GM10847 (cell line): Measurements from ENCODE around the gene KCNE1.

Experiments
- POLR2A ChIP-seq: IDR thresholded peaks from 2 replicates; pipeline ENCODE4 v1.6.1; 2011; ENCODE audit not compliant: insufficient read length; ENCODE audit errors: extremely low read depth

The KCNE1 gene

DNA sequence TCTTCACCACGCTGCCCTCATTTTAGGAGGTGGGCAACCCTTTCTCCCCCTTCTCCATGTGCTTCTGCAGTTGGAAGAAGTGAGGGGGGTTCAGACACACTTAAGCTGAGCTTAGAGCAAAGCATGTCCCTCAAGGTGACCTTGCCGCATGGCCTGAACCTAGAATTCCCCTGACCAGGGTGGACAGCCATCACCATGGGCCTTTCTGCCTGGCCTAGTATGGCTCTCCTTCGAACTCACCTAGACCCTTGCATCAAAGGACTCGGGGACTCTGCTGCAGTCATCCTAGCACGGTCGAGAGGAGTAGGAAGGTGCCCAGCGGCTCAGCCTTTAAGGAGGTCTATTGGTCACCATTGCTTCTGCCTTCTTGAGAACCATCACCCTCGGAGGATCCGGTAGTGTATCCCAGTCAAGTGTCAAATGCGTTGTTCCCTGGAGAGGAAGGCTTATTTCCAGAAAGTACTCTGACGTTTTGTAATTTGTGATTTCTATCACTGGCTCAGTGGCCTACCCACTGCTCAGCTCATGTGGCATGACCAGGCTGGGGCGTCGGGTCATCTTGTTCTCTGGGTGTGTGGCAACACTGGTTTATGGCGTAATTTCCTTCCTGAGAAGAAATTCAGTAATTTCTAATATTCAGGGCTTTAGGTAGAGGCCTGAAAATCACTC, at the start of gene KCNE1:
TSS of gene KCNE1 (minus strand) at position 424 of the 669 bp plus-strand sequence. CDS start 62,576 bp downstream, outside the sequence.
- TF ChIP-seq POLR2A = no peak

DNA sequence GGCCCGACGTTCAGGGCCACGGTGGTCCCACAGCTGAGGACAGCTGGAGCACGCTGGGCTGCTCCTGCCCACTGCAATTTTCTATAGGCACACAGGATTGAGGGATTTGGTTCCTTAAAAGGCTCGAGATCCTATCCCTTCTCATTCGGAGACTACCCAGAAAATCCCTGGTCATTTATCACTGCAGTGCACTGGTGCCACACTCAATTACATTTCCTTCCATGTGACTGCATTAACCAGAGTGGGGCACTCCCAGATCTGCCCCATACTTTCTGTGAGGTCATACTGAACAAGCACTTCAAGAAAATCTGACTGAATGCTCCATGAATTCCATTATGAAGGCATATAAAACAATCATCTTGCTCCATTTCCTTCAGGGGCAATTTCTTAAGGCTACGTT, 49.8 kb upstream of the KCNE1 start:
- no peak for TF ChIP-seq POLR2A

DNA sequence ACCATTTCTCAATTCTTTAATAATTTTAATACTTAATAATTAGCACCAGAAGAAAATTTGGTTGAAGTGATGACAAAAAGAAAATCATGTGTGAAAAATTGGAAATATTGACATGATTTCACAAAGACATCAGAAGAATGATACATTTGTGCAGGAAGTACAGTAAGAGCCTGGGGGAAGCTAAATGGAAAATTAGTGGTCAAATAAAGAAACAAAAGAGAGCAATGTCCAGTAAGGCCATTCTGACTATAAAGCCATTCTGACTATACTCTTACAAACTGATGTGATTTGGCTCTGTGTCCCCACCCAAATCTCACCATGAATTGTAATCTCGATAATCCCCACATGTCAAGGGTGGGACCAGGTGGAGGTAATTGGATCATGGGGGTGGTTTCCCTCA, 48.6 kb upstream of the KCNE1 start:
- TF ChIP-seq POLR2A = no peak

DNA sequence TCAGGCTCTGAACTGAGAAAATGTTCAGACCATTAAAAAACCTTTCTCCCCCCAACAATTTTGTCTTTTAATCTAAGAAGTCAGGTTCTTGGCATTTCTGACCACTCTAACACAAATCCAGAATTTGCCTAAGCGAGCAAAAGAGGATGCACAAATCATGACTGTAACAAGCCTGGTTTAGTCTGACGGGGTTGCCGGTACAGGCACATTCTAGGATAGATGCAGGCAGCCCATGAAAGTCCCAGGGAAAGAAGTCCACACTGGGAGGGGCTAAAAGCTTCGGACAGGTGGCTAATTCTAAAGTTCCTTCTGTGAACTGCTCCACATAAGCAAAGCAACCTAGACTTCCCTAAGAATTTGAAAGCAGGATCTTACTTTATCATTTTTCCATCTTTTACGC, 48.0 kb upstream of the KCNE1 start:
- TF ChIP-seq POLR2A = no peak

DNA sequence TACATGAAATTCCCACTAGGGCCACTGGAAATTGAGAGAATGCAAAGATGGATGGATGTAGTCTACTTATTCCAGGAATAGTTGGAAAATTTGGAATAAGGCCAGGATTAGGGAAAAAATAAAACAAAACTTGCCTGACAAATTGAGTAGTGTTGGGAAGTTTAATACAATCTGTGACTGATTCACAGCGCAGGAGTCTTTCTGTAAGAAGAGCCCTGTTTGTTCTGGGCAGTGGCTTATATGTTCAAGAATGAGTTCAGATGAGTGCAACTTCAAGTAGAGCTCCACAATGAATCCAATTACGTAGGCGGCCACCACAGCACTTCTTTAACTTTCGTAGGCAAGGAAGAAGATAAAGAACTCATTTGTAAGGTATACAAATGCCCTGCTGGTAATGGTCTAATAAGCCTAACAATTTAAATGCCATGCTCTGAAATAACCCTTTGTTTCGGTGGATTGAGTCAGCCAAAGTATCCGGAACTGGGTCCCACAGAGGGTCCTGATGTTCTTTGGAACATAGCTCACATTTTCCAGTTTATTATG, 47.1 kb upstream of the KCNE1 start:
- TF ChIP-seq POLR2A = no peak

DNA sequence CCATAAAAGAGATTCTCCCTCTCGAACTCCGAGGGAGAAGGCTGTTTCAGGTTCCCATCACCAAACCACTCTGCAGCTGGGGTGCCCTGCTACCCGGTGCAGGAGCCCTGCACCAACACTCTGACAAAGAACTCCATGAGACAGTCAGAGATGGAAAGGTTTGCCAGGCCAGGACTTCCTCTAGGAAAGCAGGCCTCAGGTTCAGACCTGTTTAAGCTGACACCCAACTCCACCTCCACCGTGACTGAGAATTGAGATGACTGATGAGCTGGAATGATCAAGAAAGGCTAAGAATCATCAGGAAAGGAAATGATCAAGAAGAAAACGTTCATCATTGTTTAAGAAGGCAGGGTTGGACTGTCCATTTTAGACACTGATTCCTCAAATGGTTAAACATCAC, 46.2 kb upstream of the KCNE1 start:
- no peak for TF ChIP-seq POLR2A

DNA sequence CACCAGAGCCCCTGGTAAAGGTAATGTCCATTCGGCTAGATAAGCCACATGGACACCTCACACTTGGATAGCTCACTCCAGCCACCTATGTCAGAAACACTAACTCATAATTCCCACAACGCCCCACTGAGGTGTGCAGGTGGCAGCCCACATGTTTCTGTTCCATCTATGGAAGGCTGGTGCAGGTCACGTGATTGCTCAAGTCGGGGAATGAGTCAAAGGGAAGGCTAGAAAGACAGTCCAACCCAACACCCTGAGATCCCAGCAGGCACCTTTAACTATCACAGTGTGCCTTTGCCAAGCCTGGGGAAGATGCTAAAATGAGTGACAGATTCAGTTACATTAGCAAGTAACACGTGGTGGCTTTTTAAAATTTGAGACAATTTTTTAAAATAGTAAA, 45.3 kb upstream of the KCNE1 start:
- TF ChIP-seq POLR2A = no peak

DNA sequence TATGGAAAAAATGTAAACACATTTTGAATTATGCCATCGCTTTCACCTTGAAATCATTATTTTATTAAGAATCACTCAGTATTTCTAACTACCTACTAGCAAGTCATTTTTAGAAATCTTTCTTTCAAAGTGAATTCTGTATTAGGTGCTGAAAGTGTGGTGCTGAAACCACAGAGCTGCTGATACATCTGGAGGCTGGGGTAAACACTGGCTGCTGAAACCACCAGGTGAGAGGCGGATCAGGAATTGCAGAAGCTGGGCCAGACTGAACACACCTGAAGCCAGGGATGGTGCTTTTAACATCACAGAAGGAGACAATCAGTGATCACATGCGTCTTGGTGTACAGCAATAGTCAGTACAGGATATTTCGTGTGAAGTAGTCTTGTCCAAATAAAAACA, 42.2 kb upstream of the KCNE1 start:
- no peak for TF ChIP-seq POLR2A

DNA sequence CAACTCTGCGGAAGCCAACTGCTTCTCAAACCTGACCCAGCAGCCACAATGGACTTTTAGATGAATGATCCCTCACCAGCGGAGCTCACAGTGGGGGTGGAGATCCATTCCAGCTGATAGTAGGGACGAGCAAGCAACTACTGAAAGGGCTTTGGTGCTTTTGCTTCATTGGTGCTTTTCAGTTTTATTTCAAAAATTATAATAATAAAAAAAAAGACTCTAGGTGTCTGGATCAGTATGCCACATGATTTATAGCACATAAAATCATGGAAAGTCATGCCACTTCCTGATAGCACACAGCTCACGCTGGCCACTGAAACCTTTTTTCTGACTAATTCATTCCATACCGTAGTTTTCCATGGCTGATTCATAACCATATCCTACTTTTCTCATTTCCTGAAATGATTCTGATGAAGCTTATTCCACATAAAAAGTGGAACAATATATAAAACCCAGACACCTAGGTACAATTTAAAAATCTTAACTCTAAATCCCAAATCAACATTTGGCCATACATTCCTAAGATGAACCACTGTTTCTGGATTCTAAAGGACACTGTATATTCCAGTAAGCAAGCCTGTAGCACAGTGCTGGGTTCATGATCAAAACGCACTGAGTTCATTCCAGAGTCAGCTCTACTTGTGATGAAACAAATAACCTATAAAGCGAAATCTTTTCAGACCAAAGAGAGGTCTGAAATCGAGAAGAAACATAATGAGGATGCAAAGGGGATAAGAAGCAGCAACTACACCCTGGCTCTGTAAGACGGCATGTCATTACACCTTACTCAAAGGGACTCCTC, 41.3 kb upstream of the KCNE1 start:
- no peak for TF ChIP-seq POLR2A

DNA sequence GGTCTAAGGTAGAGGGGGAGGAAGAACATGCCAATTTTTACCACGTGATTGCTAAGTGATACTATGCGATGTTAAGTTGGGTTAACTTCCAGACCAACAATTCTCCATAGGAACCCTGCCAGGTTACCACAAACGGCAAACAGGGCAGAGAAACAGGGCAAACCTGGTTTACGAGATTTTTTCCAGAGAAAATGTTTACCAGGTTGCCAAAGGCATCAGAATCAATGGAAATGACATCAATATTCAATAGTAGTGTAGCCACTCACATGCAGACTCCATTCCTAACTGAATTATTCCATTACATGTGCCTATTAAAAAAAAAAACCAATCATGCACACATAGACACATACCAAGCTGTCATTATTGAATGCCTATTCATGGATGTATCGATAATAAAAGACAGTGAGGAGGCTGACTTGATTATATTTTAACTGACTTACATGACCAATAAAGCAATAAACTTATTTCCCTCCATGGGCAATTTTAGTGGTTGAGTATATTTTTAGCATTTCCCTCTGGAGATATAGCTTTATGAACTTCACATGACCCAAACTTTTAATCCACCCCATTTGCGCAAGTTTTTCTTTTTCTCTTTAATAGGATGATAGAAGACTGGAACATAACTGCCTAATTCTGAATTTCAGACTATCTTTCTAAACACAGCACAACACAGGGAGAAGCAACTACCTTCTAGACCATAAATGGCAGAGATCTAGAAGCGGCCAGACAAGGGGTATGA, 40.5 kb upstream of the KCNE1 start:
- no peak for TF ChIP-seq POLR2A

DNA sequence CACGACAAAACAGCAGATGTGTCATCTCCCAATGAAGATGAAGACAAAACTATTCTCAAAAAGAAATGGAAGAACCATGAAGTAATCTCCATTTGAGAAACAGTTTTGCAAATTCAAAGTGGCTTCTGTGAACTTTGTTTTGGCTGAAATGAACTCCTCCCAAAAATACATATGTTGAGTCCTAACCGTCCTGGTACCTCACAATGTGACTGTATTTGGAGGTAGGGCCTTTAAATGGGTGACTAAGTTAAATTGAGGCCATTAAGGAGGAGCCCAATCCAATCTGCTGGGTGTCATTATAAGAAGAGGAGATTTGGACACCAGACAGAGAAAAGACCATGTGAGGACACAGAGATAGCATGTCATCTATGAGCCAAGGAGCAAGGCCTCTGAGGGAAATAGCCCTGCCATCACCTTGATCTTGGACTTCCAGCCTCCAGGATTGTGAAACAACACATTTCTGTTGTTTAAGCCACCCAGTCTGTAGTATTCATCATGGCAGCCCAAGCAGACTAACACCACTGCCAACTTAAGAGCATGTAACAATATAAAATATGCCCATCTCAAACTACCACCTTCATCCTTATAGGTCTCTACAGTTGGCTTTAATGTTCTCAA, 38.3 kb upstream of the KCNE1 start:
- no peak for TF ChIP-seq POLR2A

DNA sequence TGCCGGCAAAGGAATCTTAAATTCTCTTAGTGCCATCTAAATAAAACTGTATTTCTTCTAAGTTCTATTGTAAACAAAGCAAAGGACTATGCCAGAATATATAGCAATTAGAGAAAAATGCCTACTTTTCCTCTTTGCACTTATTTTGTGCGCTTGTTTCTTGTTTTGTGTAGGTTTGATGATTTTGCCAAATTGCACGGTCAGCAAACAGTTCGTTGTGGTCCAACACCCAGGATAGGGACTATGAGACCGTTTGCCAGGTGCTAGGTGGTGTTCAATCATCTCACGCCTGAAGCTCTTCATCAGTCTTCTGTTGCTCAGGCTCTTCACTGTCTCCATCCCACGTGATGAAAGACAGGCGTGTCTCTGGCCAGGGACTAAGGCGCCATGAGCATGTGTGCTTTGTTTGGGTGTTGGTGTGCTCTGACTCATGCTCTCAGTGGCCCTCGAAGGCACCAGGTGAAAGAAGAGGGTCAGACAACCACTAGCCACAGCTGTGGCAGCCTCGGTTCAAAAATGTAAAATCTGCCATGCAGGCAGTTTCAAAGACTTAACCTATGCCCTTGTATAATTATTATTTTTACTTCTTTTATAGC, 36.9 kb upstream of the KCNE1 start:
- TF ChIP-seq POLR2A = no peak

DNA sequence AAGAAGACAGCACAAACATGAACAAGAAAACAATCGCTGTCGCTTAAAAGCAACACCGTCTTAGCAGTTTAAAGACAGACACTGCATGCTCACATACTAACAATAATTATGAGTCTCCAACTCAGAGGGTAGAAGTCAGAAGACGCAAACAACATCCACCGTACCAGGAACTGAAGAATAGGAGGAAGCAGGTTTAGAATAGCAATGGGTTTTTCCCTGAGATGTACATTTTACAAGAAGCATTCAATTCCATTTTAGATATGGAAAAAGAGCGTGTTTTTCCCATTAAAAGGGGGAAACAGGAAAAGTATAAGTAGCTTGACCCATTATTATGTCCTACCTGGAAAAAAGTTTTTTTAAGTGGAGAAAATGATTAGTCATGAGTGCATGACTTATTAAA, 34.5 kb upstream of the KCNE1 start:
- no peak for TF ChIP-seq POLR2A

DNA sequence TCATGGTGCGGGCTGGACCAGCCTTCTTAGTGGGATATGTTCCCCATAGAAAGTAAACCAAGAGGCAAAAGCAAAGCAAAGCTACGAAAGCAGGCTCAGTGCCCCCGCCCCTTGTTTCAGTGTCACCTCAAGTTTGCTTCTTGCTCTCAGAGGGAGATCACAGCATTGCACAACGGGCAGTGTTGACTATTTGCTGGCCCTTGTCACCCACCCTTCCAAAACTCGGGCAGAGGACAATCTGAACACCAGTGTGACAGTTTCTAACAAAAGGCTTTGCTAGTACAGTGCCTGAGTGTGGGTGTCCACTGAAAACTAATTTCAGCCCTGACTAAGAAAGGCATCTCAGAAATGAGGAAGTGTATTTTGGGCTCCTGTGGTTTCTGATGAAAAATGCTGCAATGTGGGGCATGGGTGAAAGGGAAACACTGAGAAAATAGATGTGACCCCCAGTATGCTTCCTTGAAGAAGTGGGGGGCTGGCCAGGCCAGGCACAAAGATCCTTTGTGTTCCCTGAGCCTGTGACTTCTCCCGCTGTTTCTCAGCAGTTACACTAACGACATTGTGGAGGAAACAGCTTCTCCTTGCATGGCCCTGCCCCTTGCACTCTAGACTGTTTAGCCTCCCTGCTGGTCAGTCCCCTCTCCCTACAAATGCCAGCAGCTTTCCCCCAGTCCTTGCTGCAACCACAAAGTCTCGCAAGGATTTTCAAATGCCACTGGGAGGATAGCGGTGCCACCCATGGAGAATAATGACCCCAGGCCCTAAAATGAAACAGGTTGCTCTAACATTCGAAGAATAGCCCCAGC, 33.3 kb upstream of the KCNE1 start:
- TF ChIP-seq POLR2A = no peak

DNA sequence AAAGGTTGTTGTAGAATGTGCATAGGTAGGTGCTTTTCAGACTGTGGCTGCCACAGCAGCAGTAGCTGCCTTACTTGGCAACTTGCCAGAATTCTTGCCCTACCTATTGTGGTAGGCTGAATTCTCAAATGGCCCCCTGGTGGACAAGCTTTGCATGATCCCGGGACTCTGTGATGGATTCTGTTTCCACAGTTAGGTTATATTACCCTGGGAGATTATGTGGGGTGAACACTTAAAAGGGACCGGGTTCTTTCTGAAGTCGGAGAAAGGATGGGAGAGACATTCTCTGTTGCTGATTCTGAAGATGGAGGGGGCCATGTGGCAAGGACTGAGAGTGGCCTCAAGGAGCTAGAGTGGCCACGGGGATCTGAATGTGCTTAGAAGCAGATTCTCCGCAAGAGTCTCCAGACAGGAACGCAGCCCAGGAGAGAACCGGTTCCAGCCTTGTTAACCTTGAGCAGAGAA, 32.1 kb upstream of the KCNE1 start:
- no peak for TF ChIP-seq POLR2A

DNA sequence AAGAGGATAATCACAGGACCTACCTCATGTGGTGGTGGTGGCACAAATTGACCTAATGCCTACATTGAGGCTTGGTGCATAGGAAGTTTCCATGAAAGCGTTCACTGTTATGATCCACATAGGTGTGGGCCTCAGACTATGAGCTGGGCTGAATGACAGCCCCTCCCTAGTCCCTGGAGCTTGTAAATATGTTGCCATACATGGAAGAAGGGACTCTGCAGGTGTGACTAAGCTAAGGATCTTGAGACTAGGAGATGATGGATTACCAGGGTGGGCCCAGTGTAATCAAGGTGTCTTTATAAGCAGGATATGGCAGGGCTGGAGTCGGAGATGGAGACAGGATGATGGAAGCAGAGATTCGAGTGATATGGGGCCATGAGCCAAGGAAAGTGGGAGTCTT, 31.0 kb upstream of the KCNE1 start:
- TF ChIP-seq POLR2A = no peak
